KMS-11 (cell line): Measurements from ENCODE around the gene PPOX.
A peak's percentile ranks its signal among the peaks of the same experiment; 100 is the strongest.

Experiments used
- H2AFZ ChIP-seq: fragments of 200-600 bp; sonication (generic); 2 replicates; pipeline ENCODE4 v1.6.1; 2016; ENCODE audit warnings: antibody characterized with exemption, mixed run types, low read depth
- H3K27ac ChIP-seq: fragments of 200-600 bp; sonication (generic); 2 replicates; pipeline ENCODE4 v1.6.1; 2016; ENCODE audit warnings: mild to moderate bottlenecking, mixed run types
- H3K27me3 ChIP-seq: fragments of 200-600 bp; sonication (generic); 2 replicates; pipeline ENCODE4 v1.6.1; 2017; ENCODE audit warnings: mild to moderate bottlenecking, low read depth, mixed run types, moderate library complexity; ENCODE audit not compliant: insufficient read depth
- H3K36me3 ChIP-seq: fragments of 200-600 bp; sonication (generic); 2 replicates; pipeline ENCODE4 v1.6.1; 2017; ENCODE audit warnings: mild to moderate bottlenecking, mixed run types; ENCODE audit not compliant: insufficient read depth
- H3K4me1 ChIP-seq: fragments of 200-600 bp; sonication (generic); 2 replicates; pipeline ENCODE4 v1.6.1; 2016; ENCODE audit warnings: mild to moderate bottlenecking, low read depth, mixed run types; ENCODE audit not compliant: poor library complexity, severe bottlenecking
- H3K4me2 ChIP-seq: fragments of 200-600 bp; sonication (generic); 2 replicates; pipeline ENCODE4 v1.7.0; 2016; ENCODE audit warnings: mild to moderate bottlenecking, mixed run types
- H3K4me3 ChIP-seq: fragments of 200-600 bp; sonication (generic); IDR thresholded peaks from 2 replicates; pipeline ENCODE4 v1.6.1; 2017; ENCODE audit warnings: low read depth, low read length, mixed read lengths; ENCODE audit not compliant: insufficient read depth
- H3K79me2 ChIP-seq: fragments of 200-600 bp; sonication (generic); 2 replicates; pipeline ENCODE4 v1.6.1; 2016; ENCODE audit warnings: low read depth, mixed run types; ENCODE audit not compliant: insufficient read depth
- H3K9ac ChIP-seq: fragments of 200-600 bp; sonication (generic); 2 replicates; pipeline ENCODE4 v1.6.1; 2016; ENCODE audit warnings: mild to moderate bottlenecking, mixed run types
- H4K20me1 ChIP-seq: fragments of 200-600 bp; sonication (generic); 2 replicates; pipeline ENCODE4 v1.6.1; 2016; ENCODE audit warnings: mild to moderate bottlenecking, mixed run types; ENCODE audit not compliant: insufficient read depth
- TF ChIP-seq, protein P1 (sequence below): fragments of 200-600 bp; sonication (generic); conservative IDR thresholded peaks from 2 replicates; pipeline ENCODE4 v1.6.1; 2017; ENCODE audit warnings: low read depth, mild to moderate bottlenecking, antibody characterized with exemption, low read length, moderate library complexity, mixed read lengths

The PPOX gene

GRCh38 chr1:161171696-161172095 is 5.5 kb downstream of the PPOX start:
- TF ChIP-seq, protein P1, sequence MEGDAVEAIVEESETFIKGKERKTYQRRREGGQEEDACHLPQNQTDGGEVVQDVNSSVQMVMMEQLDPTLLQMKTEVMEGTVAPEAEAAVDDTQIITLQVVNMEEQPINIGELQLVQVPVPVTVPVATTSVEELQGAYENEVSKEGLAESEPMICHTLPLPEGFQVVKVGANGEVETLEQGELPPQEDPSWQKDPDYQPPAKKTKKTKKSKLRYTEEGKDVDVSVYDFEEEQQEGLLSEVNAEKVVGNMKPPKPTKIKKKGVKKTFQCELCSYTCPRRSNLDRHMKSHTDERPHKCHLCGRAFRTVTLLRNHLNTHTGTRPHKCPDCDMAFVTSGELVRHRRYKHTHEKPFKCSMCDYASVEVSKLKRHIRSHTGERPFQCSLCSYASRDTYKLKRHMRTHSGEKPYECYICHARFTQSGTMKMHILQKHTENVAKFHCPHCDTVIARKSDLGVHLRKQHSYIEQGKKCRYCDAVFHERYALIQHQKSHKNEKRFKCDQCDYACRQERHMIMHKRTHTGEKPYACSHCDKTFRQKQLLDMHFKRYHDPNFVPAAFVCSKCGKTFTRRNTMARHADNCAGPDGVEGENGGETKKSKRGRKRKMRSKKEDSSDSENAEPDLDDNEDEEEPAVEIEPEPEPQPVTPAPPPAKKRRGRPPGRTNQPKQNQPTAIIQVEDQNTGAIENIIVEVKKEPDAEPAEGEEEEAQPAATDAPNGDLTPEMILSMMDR, result no peak
- Histone ChIP-seq H3K9ac (no peak overlapping the region), H3K4me3 (no peak overlapping the region), H3K4me1 (peaks cover 59% of the 10 kb centered on the region), H3K36me3 (peaks cover 31% of the 10 kb centered on the region; the same call in 1 of the 2 replicates), H4K20me1 (no peaks in the 10 kb centered on the region), H3K4me2 (no peak overlapping the region), H3K27me3 (no peaks in the 10 kb centered on the region), H3K27ac (no peak overlapping the region), H2AFZ (no peak overlapping the region), H3K79me2 (peaks cover 34% of the 10 kb centered on the region)

GRCh38 chr1:161172349-161172748 is 6.1 kb downstream of the PPOX start:
- no peak overlapping the region; the same call in 1 of the 2 replicates for H3K27ac ChIP-seq
- H3K4me3 ChIP-seq, result peak overlapping the region; percentile 40
- peaks cover 40% of the 10 kb centered on the region for H3K79me2 ChIP-seq
- no peak overlapping the region; the same call in 1 of the 2 replicates for H3K9ac ChIP-seq
- H3K4me1 ChIP-seq, result peaks cover 55% of the 10 kb centered on the region
- TF ChIP-seq, protein P1, result no peak
- H4K20me1 ChIP-seq, result no peaks in the 10 kb centered on the region
- H3K27me3 ChIP-seq, result no peaks in the 10 kb centered on the region
- no peak overlapping the region for H2AFZ ChIP-seq
- no peak overlapping the region for H3K4me2 ChIP-seq
- peaks cover 31% of the 10 kb centered on the region; the same call in 1 of the 2 replicates for H3K36me3 ChIP-seq

DNA sequence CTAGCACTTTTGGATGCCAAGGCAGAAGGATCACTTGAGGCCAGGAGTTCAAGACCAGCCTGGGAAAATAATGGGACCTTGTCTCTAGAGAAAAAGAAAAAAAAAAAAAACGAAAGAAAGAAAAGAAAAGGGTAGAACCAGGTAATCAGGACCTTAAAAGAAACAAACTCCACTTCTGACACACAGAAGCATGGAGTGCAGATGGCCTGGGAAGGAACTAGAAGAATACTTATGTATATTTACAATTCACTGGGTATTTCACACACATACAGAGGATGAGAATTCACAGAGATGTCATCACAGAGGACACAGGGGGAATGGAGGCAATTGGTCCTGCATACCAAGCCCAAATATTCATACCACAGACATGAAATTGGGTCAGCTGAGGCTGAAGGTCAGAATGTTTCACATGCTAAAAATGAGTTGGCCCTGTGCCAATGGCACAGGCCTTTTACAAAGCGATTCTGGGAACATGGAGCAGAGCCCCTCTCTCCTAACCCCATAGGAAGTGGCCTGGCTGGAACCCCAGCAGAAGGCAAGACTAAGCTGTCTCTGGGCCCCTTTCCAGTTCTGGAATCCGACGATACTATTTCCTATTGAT is 6.7 kb downstream of the PPOX start:
- Histone ChIP-seq H4K20me1 (no peaks in the 10 kb centered on the region), H3K4me1 (peaks cover 54% of the 10 kb centered on the region), H3K4me2 (peak overlapping the region; percentile 37), H3K79me2 (peaks cover 40% of the 10 kb centered on the region), H2AFZ (no peak overlapping the region), H3K36me3 (peaks cover 31% of the 10 kb centered on the region; the same call in 1 of the 2 replicates), H3K9ac (no peak overlapping the region; the same call in 1 of the 2 replicates), H3K4me3 (peak overlapping the region; percentile 40), H3K27me3 (no peaks in the 10 kb centered on the region), H3K27ac (no peak overlapping the region)
- TF ChIP-seq, protein P1, result peak; percentile 17; the same call in 1 of the 2 replicates

- Histone ChIP-seq H3K36me3 (peaks cover 31% of the 10 kb centered on the region; the same call in 1 of the 2 replicates), H3K9ac (no peak overlapping the region), H3K27me3 (no peaks in the 10 kb centered on the region), H3K4me1 (peaks cover 58% of the 10 kb centered on the region), H3K4me2 (no peak overlapping the region; the same call in 1 of the 2 replicates), H3K4me3 (no peak overlapping the region), H3K27ac (no peak overlapping the region), H2AFZ (no peak overlapping the region), H4K20me1 (no peaks in the 10 kb centered on the region), H3K79me2 (peaks cover 40% of the 10 kb centered on the region)
- TF ChIP-seq, protein P1, result no peak
Observed at GRCh38 chr1:161173711-161174110, 7.5 kb downstream of the PPOX start.
